SK-N-SH (cell line): Measurements from ENCODE around the gene HHIP. TPM values are rescaled to one million over a fixed set of nuclear protein-coding genes. Genes with fewer than 3 reads are reported as not detected.
A peak's percentile ranks its signal among the peaks of the same experiment; 100 is the strongest.

ENCODE experiments used
- CTCF ChIA-PET: fragments of 300-600, 350-600 bp; formaldehyde crosslinking; extraction: SDS; loops from one replicate; lab custom pipeline; 2021; lab: Yijun Ruan, JAX
- POLR2A ChIA-PET: fragments of 350-600 bp; sonication (Branson Sonifier 250); formaldehyde crosslinking; extraction: SDS; loops from one replicate; lab custom pipeline; 2020; ENCODE audit warnings: antibody characterized with exemption, inconsistent platforms; lab: Yijun Ruan, JAX
- DNase-seq: peaks from one replicate; pipeline ENCODE4 v3.0.0; 2012
- H2AFZ ChIP-seq: fragments of 200-600 bp; sonication (generic); 2 replicates; pipeline ENCODE4 v1.8.1; 2016; ENCODE audit warnings: antibody characterized with exemption, mild to moderate bottlenecking, low read depth
- H3F3A ChIP-seq: fragments of 200-600 bp; sonication (generic); replicated peaks from 2 replicates; pipeline ENCODE3; 2016; ENCODE audit warnings: antibody characterized with exemption, mild to moderate bottlenecking; ENCODE audit not compliant: insufficient read depth
- H3K27ac ChIP-seq, 2 experiments: fragments of 200-500 bp in 1 of 2; fragments of 200-600 bp in 1 of 2; sonication (Bioruptor generic) in 1 of 2; sonication (generic), shearing (Covaris generic) in 1 of 2; 2 replicates each; pipeline versions ENCODE4 v1.5.1 to v1.6.1; 2014 to 2016; ENCODE audit warnings: low read depth in 2 of 2, inconsistent platforms in 1 of 2, low read length in 1 of 2, mild to moderate bottlenecking in 1 of 2, mixed read lengths in 1 of 2
- H3K27me3 ChIP-seq: fragments of 200-600 bp; sonication (generic), shearing (Covaris generic); 2 replicates; pipeline ENCODE4 v1.6.1; 2016; ENCODE audit warnings: mixed run types; ENCODE audit not compliant: insufficient read depth
- H3K36me3 ChIP-seq, 2 experiments: fragments of 200-500 bp in 1 of 2; fragments of 200-600 bp in 1 of 2; sonication (Bioruptor generic) in 1 of 2; sonication (generic) in 1 of 2; replicated peaks in 1 of 2; 2 replicates each; pipeline versions ENCODE3 to v1.5.1; 2014 to 2016; ENCODE audit warnings: low read length in 1 of 2, mild to moderate bottlenecking in 1 of 2; ENCODE audit not compliant: insufficient read depth in 2 of 2, control insufficient read depth in 1 of 2
- H3K4me1 ChIP-seq, 2 experiments: fragments of 200-500 bp in 1 of 2; fragments of 200-600 bp in 1 of 2; sonication (Bioruptor generic) in 1 of 2; sonication (generic), shearing (Covaris generic) in 1 of 2; 2 replicates each; pipeline versions ENCODE4 v1.5.1 to v1.6.1; 2014 to 2016; ENCODE audit warnings: low read depth in 1 of 2, low read length in 1 of 2, mixed run types in 1 of 2; ENCODE audit not compliant: insufficient read depth in 2 of 2, control insufficient read depth in 1 of 2
- H3K4me2 ChIP-seq: fragments of 200-600 bp; sonication (generic), shearing (Covaris generic); 2 replicates; pipeline ENCODE4 v1.6.1; 2017; ENCODE audit warnings: mixed run types
- H3K4me3 ChIP-seq, 2 experiments: fragments of 200-500 bp in 1 of 2; fragments of 200-600 bp in 1 of 2; sonication (Bioruptor generic) in 1 of 2; sonication (generic), shearing (Covaris generic) in 1 of 2; 2 replicates each; pipeline versions ENCODE4 v1.5.1 to v1.8.1; 2014 to 2016; ENCODE audit warnings: low read depth in 2 of 2, inconsistent platforms in 1 of 2, low read length in 1 of 2, mild to moderate bottlenecking in 1 of 2, mixed read lengths in 1 of 2, moderate library complexity in 1 of 2
- H3K79me2 ChIP-seq: fragments of 200-600 bp; sonication (generic); 2 replicates; pipeline ENCODE4 v1.8.1; 2017; ENCODE audit warnings: mild to moderate bottlenecking; ENCODE audit not compliant: insufficient read depth
- H3K9ac ChIP-seq: fragments of 200-600 bp; sonication (generic); 2 replicates; pipeline ENCODE4 v1.6.1; 2017; ENCODE audit warnings: mixed run types
- H3K9me2 ChIP-seq: fragments of 200-600 bp; sonication (generic); 2 replicates; pipeline ENCODE4 v1.6.1; 2017; ENCODE audit warnings: mixed run types
- H3K9me3 ChIP-seq: fragments of 200-600 bp; sonication (generic); 2 replicates; pipeline ENCODE4 v1.6.1; 2017; ENCODE audit warnings: mixed run types, mild to moderate bottlenecking, moderate library complexity
- H4K20me1 ChIP-seq: fragments of 200-600 bp; sonication (generic); 2 replicates; pipeline ENCODE4 v1.6.1; 2017; ENCODE audit warnings: mild to moderate bottlenecking, mixed run types; ENCODE audit not compliant: insufficient read depth
- ELF1 ChIP-seq: IDR thresholded peaks from 2 replicates; pipeline ENCODE4 v1.4.0; 2012
- EP300 ChIP-seq, 2 experiments: IDR thresholded peaks; 2 replicates each; pipeline versions ENCODE4 v1.4.0 to v1.6.1; 2012; ENCODE audit warnings: borderline replicate concordance in 1 of 2, low read depth in 1 of 2, low read length in 1 of 2
- FOSL2 ChIP-seq: IDR thresholded peaks from 2 replicates; pipeline ENCODE4 v1.4.0; 2012; ENCODE audit warnings: low read depth, mild to moderate bottlenecking, moderate library complexity, borderline replicate concordance
- FOXJ3 ChIP-seq: sonication (generic); formaldehyde crosslinking; IDR thresholded peaks from 2 replicates; pipeline ENCODE4 v1.5.1; 2020; ENCODE audit warnings: mild to moderate bottlenecking, missing genetic modification reagents
- FOXM1 ChIP-seq: IDR thresholded peaks from 2 replicates; pipeline ENCODE4 v1.4.0; 2012; ENCODE audit warnings: low read depth, mild to moderate bottlenecking
- GABPA ChIP-seq: IDR thresholded peaks from 2 replicates; pipeline ENCODE4 v1.4.0; 2012; ENCODE audit warnings: low read depth, mild to moderate bottlenecking
- IRF3 ChIP-seq: fragments of 150-350 bp; IDR thresholded peaks from 2 replicates; pipeline ENCODE4 v1.6.1; 2016; ENCODE audit warnings: mild to moderate bottlenecking, low read depth, low read length
- MEF2A ChIP-seq: IDR thresholded peaks from 2 replicates; pipeline ENCODE4 v1.4.0; 2012; ENCODE audit warnings: low read depth, borderline replicate concordance
- MXI1 ChIP-seq: IDR thresholded peaks from 2 replicates; pipeline ENCODE4 v1.6.1; 2012; ENCODE audit warnings: mild to moderate bottlenecking, low read depth, low read length, improper control_type of control experiment
- NRF1 ChIP-seq: IDR thresholded peaks from 2 replicates; pipeline ENCODE4 v1.6.1; 2012; ENCODE audit warnings: low read depth, mild to moderate bottlenecking, low read length
- PBX3 ChIP-seq: IDR thresholded peaks from 2 replicates; pipeline ENCODE4; 2012
- POLR2AphosphoS5 ChIP-seq: IDR thresholded peaks from 2 replicates; pipeline ENCODE4 v1.6.1; 2012; ENCODE audit warnings: low read depth, low read length
- RXRA ChIP-seq: IDR thresholded peaks from 2 replicates; pipeline ENCODE4 v1.4.0; 2012; ENCODE audit warnings: low read depth, mild to moderate bottlenecking, borderline replicate concordance
- SMC3 ChIP-seq: IDR thresholded peaks from 2 replicates; pipeline ENCODE4 v1.6.1; 2012; ENCODE audit warnings: low read depth, low read length, improper control_type of control experiment
- TAF1 ChIP-seq: IDR thresholded peaks from 2 replicates; pipeline ENCODE4 v1.6.1; 2012; ENCODE audit warnings: low read depth, mild to moderate bottlenecking, low read length, moderate library complexity, borderline replicate concordance
- TCF12 ChIP-seq: IDR thresholded peaks from 2 replicates; pipeline ENCODE4 v1.4.0; 2012
- USF2 ChIP-seq: fragments of 150-350 bp; IDR thresholded peaks from 2 replicates; pipeline ENCODE4 v1.6.1; 2017; ENCODE audit warnings: antibody characterized with exemption, low read length, low read depth, borderline replicate concordance
- YY1 ChIP-seq: IDR thresholded peaks from 2 replicates; pipeline ENCODE4 v1.4.0; 2012; ENCODE audit warnings: low read depth, mild to moderate bottlenecking
- ZBTB33 ChIP-seq: IDR thresholded peaks from 2 replicates; pipeline ENCODE4 v1.4.0; 2012; ENCODE audit warnings: low read depth, borderline replicate concordance
- WGBS: methylation state at CpG from one replicate; pipeline ENCODE4 v1.1.6; 2017; ENCODE audit warnings: low lambda C conversion rate; 5-methylcytosine and 5-hydroxymethylcytosine counted together
- polyA plus RNA-seq, 3 experiments: library from polyadenylated mRNA; depleted of rRNA; stranded (reverse); fragments of >200 nt; gene quantifications; 2 replicates each; pipeline ENCODE4 v1.2.3, GENCODE V29; 2012

The HHIP gene
- polyA plus RNA-seq, 1 of the 3 experiments (the other 2 are of a cell fraction), result 3.5 TPM

- TF ChIP-seq MXI1, result no peak
Measured at GRCh38 chr4:144611850-144612249, 34.1 kb upstream of the HHIP start (continued).

GRCh38 chr4:144614850-144615585 lies 30.9 kb upstream of the HHIP start:
- no peak overlapping the region for H3K4me2 ChIP-seq
- H3K79me2 ChIP-seq, result no peaks in the 10 kb centered on the region
- H3K4me3 ChIP-seq, result no peak overlapping the region
- H3K9ac ChIP-seq, result no peak overlapping the region
- CTCF ChIA-PET, result no interaction called here
- no peaks in the 10 kb centered on the region for H3K27me3 ChIP-seq
- H3K27ac ChIP-seq, result no peak overlapping the region
- H3K4me1 ChIP-seq, result no peaks in the 10 kb centered on the region
- H3F3A ChIP-seq, result no peaks in the 10 kb centered on the region
- POLR2A ChIA-PET, result no interaction called here
- WGBS, result 6% methylated on average over 3 of the region's 3 CpGs
- H3K9me3 ChIP-seq, result no peaks in the 10 kb centered on the region
- no peak overlapping the region for H2AFZ ChIP-seq
- H4K20me1 ChIP-seq, result no peaks in the 10 kb centered on the region
- no peaks in the 10 kb centered on the region for H3K36me3 ChIP-seq
- TF ChIP-seq FOSL2 (0 out of 2 replicates have a peak, but pooled peaks have one; percentile 10), IRF3 (no peak)
- no peaks in the 10 kb centered on the region for H3K9me2 ChIP-seq
- DNase-seq, result no peak

- ChIA-PET CTCF (no interaction called here), POLR2A (no interaction called here)
- Histone ChIP-seq H3K9ac (no peak overlapping the region), H3K9me3 (no peaks in the 10 kb centered on the region), H2AFZ (no peak overlapping the region), H3K36me3 (no peaks in the 10 kb centered on the region), H3K9me2 (no peaks in the 10 kb centered on the region), H3K4me2 (no peak overlapping the region), H3K27ac (no peak overlapping the region), H3K4me1 (no peaks in the 10 kb centered on the region), H3K27me3 (no peaks in the 10 kb centered on the region), H4K20me1 (no peaks in the 10 kb centered on the region), H3K79me2 (no peaks in the 10 kb centered on the region), H3F3A (no peaks in the 10 kb centered on the region), H3K4me3 (no peak overlapping the region)
- no peak for DNase-seq
- no peak for TF ChIP-seq ELF1
- TF ChIP-seq FOSL2, result no peak
- no peak for TF ChIP-seq MEF2A
- no peak for TF ChIP-seq ZBTB33
- no peak for TF ChIP-seq POLR2AphosphoS5
- TF ChIP-seq FOXM1, result no peak
- TF ChIP-seq YY1, result no peak
- TF ChIP-seq PBX3, result no peak
- no peak for TF ChIP-seq USF2
- no peak for TF ChIP-seq FOXJ3 (CRISPR knock-in tag)
- TF ChIP-seq EP300 (IDR thresholded peaks at IDR 0.05; ENCODE audit: borderline replicate concordance in 1 of 2, low read depth in 1 of 2, low read length in 1 of 2), result no peak
- TF ChIP-seq GABPA, result no peak
- TF ChIP-seq NRF1, result no peak
- TF ChIP-seq RXRA, result no peak
- TF ChIP-seq TAF1, result no peak
- no peak for TF ChIP-seq SMC3
- no peak for TF ChIP-seq TCF12
- no peak for TF ChIP-seq IRF3
- 5% methylated on average over 3 of the region's 3 CpGs for whole genome bisulfite sequencing
Measured at GRCh38 chr4:144621681-144622080, 24.3 kb upstream of the HHIP start.
